Activated B cell treated with CpG ODN at 0.5 μM for 24 hours (primary cell): Measurements from ENCODE around the gene TRNP1. TPM values are rescaled to one million over a fixed set of nuclear protein-coding genes. Genes with fewer than 3 reads are reported as not detected.

Source experiments
- ATAC-seq: fragments of 200-7000 bp; cut with Tn5 transposase; one replicate; pipeline ENCODE4 v1.10.0; 2021; ENCODE audit warnings: low read depth, mild to moderate bottlenecking, moderate library complexity
- CTCF ChIA-PET: fragments of 350-600 bp; sonication (Branson Sonifier 250); formaldehyde crosslinking; loops from one replicate; lab custom pipeline; 2021; ENCODE audit warnings: antibody characterized with exemption; lab: Charles Lee
- POLR2A ChIA-PET: fragments of 350-600 bp; sonication (Branson Sonifier 250); formaldehyde crosslinking; loops from one replicate; lab custom pipeline; 2021; ENCODE audit warnings: antibody characterized with exemption; lab: Charles Lee
- DNase-seq: peaks from one replicate; pipeline ENCODE4 v3.0.0; 2022
- H3K27ac Mint-ChIP-seq: one replicate; pipeline ENCODE4 v1.8.0; 2020; ENCODE audit warnings: mixed read lengths
- H3K27me3 Mint-ChIP-seq: one replicate; pipeline ENCODE4 v1.8.0; 2021; ENCODE audit warnings: mixed read lengths
- H3K36me3 Mint-ChIP-seq: one replicate; pipeline ENCODE4 v1.8.0; 2021; ENCODE audit warnings: low read depth, mixed read lengths
- H3K4me1 Mint-ChIP-seq: one replicate; pipeline ENCODE4 v1.8.0; 2021; ENCODE audit warnings: mixed read lengths
- H3K4me3 Mint-ChIP-seq: one replicate; pipeline ENCODE4 v1.8.0; 2020; ENCODE audit warnings: mild to moderate bottlenecking, mixed read lengths
- H3K9me3 Mint-ChIP-seq: one replicate; pipeline ENCODE4 v1.8.0; 2020; ENCODE audit warnings: mixed read lengths
- intact Hi-C: fragments of 100-400 bp; cut with micrococcal nuclease; formaldehyde crosslinking; loops from one replicate; pipeline ENCODE4 v1.15.1; 2024
- total RNA-seq: library from RNA; stranded (reverse); gene quantifications from 2 replicates; pipeline ENCODE4 v1.2.3, GENCODE V29; 2022
- TF ChIP-seq, protein P1 (sequence below): fragments of 200-600 bp; IDR thresholded peaks from one replicate; pipeline ENCODE4 v1.8.0; 2022; ENCODE audit warnings: antibody characterized with exemption, mild to moderate bottlenecking

The TRNP1 gene
- total RNA-seq, 1 donor from 2014 or later = 0.44 TPM

GRCh38 chr1:27009601-27010197 lies 16.2 kb downstream of the TRNP1 start:
- no peaks in the 10 kb centered on the region for H3K36me3 Mint-ChIP-seq
- H3K4me1 Mint-ChIP-seq = peaks cover 11% of the 10 kb centered on the region
- ATAC-seq = no peak
- TF ChIP-seq, protein P1, sequence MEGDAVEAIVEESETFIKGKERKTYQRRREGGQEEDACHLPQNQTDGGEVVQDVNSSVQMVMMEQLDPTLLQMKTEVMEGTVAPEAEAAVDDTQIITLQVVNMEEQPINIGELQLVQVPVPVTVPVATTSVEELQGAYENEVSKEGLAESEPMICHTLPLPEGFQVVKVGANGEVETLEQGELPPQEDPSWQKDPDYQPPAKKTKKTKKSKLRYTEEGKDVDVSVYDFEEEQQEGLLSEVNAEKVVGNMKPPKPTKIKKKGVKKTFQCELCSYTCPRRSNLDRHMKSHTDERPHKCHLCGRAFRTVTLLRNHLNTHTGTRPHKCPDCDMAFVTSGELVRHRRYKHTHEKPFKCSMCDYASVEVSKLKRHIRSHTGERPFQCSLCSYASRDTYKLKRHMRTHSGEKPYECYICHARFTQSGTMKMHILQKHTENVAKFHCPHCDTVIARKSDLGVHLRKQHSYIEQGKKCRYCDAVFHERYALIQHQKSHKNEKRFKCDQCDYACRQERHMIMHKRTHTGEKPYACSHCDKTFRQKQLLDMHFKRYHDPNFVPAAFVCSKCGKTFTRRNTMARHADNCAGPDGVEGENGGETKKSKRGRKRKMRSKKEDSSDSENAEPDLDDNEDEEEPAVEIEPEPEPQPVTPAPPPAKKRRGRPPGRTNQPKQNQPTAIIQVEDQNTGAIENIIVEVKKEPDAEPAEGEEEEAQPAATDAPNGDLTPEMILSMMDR = no peak
- DNase-seq = no peak
- H3K4me3 Mint-ChIP-seq = no peak overlapping the region
- intact Hi-C loops = loop anchor here (5.0 kb wide), 1 partner anchor 718 kb away; the partner anchor contains the start of gene FAM76A
- H3K9me3 Mint-ChIP-seq = no peaks in the 10 kb centered on the region
- POLR2A ChIA-PET = no interaction called here
- CTCF ChIA-PET = interaction anchor here (1.0 kb wide), 1 partner anchor 13 kb away, joined by 3 read pairs; no protein-coding TSS in a partner anchor
- no peak overlapping the region for H3K27ac Mint-ChIP-seq
- H3K27me3 Mint-ChIP-seq = peaks cover 9% of the 10 kb centered on the region

DNA sequence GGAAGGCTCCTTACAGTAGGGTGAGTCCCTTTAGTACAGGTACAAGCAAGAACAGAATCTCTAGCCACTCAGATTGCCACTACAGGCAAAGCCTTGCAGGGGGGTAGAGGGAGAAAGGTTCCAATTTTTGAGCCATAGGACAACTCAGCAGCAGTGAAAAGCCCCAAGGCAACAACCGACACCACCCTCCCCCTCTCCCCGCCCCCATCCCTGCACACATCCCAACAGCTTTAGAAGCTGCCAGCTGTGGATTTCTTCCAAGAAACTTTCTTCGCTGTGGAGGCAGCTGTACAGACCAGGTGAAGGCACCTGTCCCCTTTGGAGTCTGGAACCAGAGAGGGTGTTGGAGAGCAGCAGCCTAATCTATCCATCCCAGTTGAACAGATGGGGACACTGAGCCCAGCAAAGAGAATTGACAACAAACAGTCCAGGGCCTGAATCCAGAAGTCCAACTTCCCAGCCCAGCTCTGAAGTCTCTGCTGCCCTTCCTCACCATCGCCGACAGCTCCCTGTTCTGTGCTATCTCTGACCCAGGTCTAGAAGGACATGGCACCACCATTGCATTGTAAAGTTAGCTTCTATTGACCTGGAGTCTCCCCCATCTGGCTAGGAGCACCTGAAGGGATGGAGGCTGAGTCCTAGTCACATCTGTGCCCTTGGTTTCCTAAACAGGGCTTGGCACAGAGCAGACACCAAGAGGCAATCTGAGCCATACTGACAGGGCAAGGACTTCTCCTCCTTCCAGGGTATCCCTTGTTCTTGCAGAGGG lies 16.9 kb downstream of the TRNP1 start:
- ChIA-PET CTCF (interaction anchor here (1.0 kb wide), 1 partner anchor 14 kb away, joined by 3 read pairs; no protein-coding TSS in a partner anchor), POLR2A (interaction anchor here (0.7 kb wide), 1 partner anchor 466 kb away, joined by 6 read pairs; no protein-coding TSS in a partner anchor)
- H3K4me3 Mint-ChIP-seq = no peak overlapping the region

DNA sequence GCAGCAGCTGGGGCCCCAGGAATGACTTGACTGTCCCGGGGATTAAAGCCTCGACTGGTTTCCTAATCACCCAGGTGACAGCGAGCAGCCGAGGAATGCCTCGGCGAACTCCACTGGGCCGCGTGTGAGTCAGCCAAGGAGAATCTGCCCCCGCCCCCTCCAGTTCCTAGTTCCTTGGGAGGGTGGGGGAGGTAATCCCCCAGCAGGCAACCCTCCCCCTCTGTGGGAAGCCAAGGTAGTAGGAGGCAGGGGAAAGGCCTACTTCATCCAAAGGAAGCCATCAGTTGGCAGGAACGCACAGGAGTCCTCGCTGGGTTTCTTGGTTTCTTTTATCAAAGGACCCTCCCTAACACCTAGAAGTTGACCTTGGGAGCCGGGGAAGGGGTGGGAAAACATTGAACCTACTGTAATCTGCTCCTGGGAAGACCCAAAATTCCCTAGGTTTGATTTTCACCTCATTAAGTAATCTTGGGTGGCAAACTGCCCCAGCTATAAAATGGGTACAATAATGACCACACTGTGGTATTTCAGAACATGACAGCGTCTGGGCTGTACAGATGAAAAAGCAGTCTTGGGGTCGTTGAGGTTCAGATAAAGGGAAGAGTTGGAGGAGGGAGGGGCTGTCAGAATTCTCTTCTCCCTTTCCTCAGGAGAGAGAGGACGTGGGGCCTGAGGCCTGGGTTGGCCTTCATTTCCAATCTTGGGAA lies 17.7 kb downstream of the TRNP1 start:
- ChIA-PET POLR2A (no interaction called here), CTCF (no interaction called here)
- H3K27me3 Mint-ChIP-seq = peaks cover 9% of the 10 kb centered on the region
- H3K27ac Mint-ChIP-seq = no peak overlapping the region
- peaks cover 17% of the 10 kb centered on the region for H3K4me1 Mint-ChIP-seq
- no peaks in the 10 kb centered on the region for H3K36me3 Mint-ChIP-seq
- no peak overlapping the region for H3K4me3 Mint-ChIP-seq
- TF ChIP-seq, protein P1 = no peak
- ATAC-seq = no peak
- no peaks in the 10 kb centered on the region for H3K9me3 Mint-ChIP-seq
- DNase-seq = no peak
- intact Hi-C loops = loop anchor here (5.0 kb wide), 1 partner anchor 716 kb away; the partner anchor contains the start of gene FAM76A

More for the DNA sequence above, 16.9 kb downstream of the TRNP1 start:
- peaks cover 9% of the 10 kb centered on the region for H3K27me3 Mint-ChIP-seq
- no peaks in the 10 kb centered on the region for H3K36me3 Mint-ChIP-seq
- H3K27ac Mint-ChIP-seq = no peak overlapping the region
- TF ChIP-seq, protein P1 = no peak
- ATAC-seq (no peak), DNase-seq (no peak)
- H3K9me3 Mint-ChIP-seq = no peaks in the 10 kb centered on the region
- peaks cover 16% of the 10 kb centered on the region for H3K4me1 Mint-ChIP-seq
- intact Hi-C loops = loop anchor here (5.0 kb wide), 1 partner anchor 717 kb away; the partner anchor contains the start of gene FAM76A

DNA sequence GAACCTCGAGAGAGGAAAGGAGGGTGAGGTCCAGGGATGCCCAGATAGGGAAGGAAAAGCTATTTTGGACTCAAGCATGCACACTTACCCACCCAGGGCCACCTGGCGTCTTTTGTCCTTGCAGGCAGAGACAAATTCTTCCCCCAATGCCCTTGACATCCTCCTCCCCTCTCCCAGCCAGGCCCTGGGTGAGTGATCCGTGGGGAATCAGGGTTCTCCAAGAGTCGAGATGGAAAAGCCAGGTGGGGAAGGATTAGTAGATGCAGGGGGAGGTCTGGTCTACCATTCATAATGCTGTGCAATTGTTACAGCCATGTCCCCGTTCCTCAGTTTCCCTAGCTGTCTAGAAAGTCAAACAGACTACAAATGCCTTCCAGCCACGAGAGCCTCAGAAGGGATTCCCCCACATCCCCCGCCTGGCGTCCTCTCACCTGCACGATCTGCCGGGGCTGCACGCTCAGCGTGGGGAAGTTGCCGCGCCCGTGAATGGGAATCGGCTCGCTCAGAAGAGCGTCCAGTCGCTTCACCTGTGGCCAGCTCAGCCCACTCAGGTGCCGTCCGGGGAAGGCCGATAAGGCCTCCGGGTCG lies 18.6 kb downstream of the TRNP1 start:
- DNase-seq (no peak), ATAC-seq (no peak)
- Mint-ChIP-seq H3K27ac (no peak overlapping the region), H3K36me3 (no peaks in the 10 kb centered on the region), H3K27me3 (peaks cover 9% of the 10 kb centered on the region), H3K4me1 (peaks cover 17% of the 10 kb centered on the region), H3K4me3 (peak overlapping the region; percentile 41), H3K9me3 (no peaks in the 10 kb centered on the region)
- intact Hi-C loops = loop anchor here (1.0 to 5.0 kb wide), 2 partner anchors 19 to 715 kb away; partner anchors contain the start of genes FAM76A and TRNP1
- ChIA-PET CTCF (interaction anchor here (0.7 to 1.5 kb wide), 2 partner anchors 14 to 34 kb away, joined by 3 to 4 read pairs; no protein-coding TSS in a partner anchor), POLR2A (interaction anchor here (0.5 to 1.9 kb wide), 6 partner anchors 10 to 1637 kb away, joined by 3 to 8 read pairs (median 5); partner anchors contain the start of gene GPATCH3)
- TF ChIP-seq, protein P1 = no peak
